ENCODE measurements around the gene VAMP8. TPM values are rescaled to one million over a fixed set of nuclear protein-coding genes. Genes with fewer than 3 reads are reported as not detected.
A peak's percentile ranks its signal among the peaks of the same experiment; 100 is the strongest.

Gene VAMP8
- total and polyA plus RNA-seq, 2 of the 8 experiments (the other 6 are each of a cell fraction or from before 2014, with no cell fraction given): 34.4 to 69.7 TPM

- TF ChIP-seq ATF3 (IDR thresholded peaks at IDR 0.05; ENCODE audit: insufficient read depth, low read depth, low read length) (no peak), CBX5 (IDR thresholded peaks at IDR 0.05; ENCODE audit: low read depth, low read length) (no peak), SIRT6 (IDR thresholded peaks at IDR 0.05; ENCODE audit: low read length) (no peak), ZNF274 (IDR thresholded peaks at IDR 0.05; ENCODE audit: borderline replicate concordance, extremely low read depth, low read length) (no peak), EP300 (IDR thresholded peaks at IDR 0.05; ENCODE audit: borderline replicate concordance in 1 of 2, low read depth in 2 of 2, low read length in 2 of 2) (no peak), RNF2 (IDR thresholded peaks at IDR 0.05; ENCODE audit: borderline replicate concordance, low read depth, low read length, missing control alignments, poor library complexity, severe bottlenecking) (no peak), EZH2 (IDR thresholded peaks at IDR 0.05; ENCODE audit: low read depth, low read length, severe bottlenecking) (no peak), GTF2F1 (IDR thresholded peaks at IDR 0.05; ENCODE audit: borderline replicate concordance, low read depth, low read length) (no peak), RAD21 (IDR thresholded peaks at IDR 0.05 in 1 of 2, conservative IDR thresholded peaks at IDR 0.05 in 1 of 2; ENCODE audit: low read depth in 2 of 2, low read length in 2 of 2) (no peak), GABPA (IDR thresholded peaks at IDR 0.05; ENCODE audit: borderline replicate concordance, insufficient read depth, low read length) (no peak), JUN (IDR thresholded peaks at IDR 0.05; ENCODE audit: low read depth, low read length) (no peak), NANOG (IDR thresholded peaks at IDR 0.05; ENCODE audit: insufficient read depth, low read depth, low read length, poor library complexity, severe bottlenecking) (no peak), CREB1 (IDR thresholded peaks at IDR 0.05) (0 out of 2 replicates have a peak, but pooled peaks have one; percentile 11), MAX (IDR thresholded peaks at IDR 0.05) (peak; percentile 44), RBBP5 (IDR thresholded peaks at IDR 0.05; ENCODE audit: borderline replicate concordance, low read depth, low read length) (peak; percentile 56; the same call in 1 of the 2 replicates), PHF8 (conservative IDR thresholded peaks at IDR 0.05; ENCODE audit: low read depth, low read length) (peak; percentile 80), CHD1 (IDR thresholded peaks at IDR 0.05; ENCODE audit: low read depth, low read length) (no peak), SP4 (IDR thresholded peaks at IDR 0.05; ENCODE audit: low read length) (0 out of 2 replicates have a peak, but pooled peaks have one; percentile 43), HDAC2 (IDR thresholded peaks at IDR 0.05; ENCODE audit: borderline replicate concordance in 1 of 2, low read depth in 2 of 2, low read length in 2 of 2) (0 out of 4 replicates have a peak, but pooled peaks have one; percentile 33 to 68), ASH2L (IDR thresholded peaks at IDR 0.05; ENCODE audit: low read length) (peak; percentile 25)
- TF ChIP-seq, protein P1, sequence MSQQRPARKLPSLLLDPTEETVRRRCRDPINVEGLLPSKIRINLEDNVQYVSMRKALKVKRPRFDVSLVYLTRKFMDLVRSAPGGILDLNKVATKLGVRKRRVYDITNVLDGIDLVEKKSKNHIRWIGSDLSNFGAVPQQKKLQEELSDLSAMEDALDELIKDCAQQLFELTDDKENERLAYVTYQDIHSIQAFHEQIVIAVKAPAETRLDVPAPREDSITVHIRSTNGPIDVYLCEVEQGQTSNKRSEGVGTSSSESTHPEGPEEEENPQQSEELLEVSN (IDR thresholded peaks at IDR 0.05): no peak
These were observed 18.1 kb downstream of the VAMP8 start, which contains the start of gene RNF181 (continued) for GRCh38 chr2:85595301-85596025.

All from H1 (cell line).